Endothelial cell of umbilical vein (primary cell): ENCODE results near the gene UTF1.

Source experiments
- EZH2 ChIP-seq: IDR thresholded peaks from 2 replicates; pipeline ENCODE4 v1.6.1; 2012; ENCODE audit warnings: borderline replicate concordance, low read depth, mild to moderate bottlenecking, moderate library complexity, low read length, inconsistent platforms; ENCODE audit not compliant: severe bottlenecking
- JUN ChIP-seq: IDR thresholded peaks from 2 replicates; pipeline ENCODE4 v1.6.1; 2011; ENCODE audit warnings: borderline replicate concordance, low read depth; ENCODE audit not compliant: insufficient read length, insufficient read depth
- MYC ChIP-seq: IDR thresholded peaks from one replicate; pipeline ENCODE4 v1.6.1; 2011; ENCODE audit warnings: mild to moderate bottlenecking, low read depth, low read length
- POLR2A ChIP-seq: IDR thresholded peaks from 2 replicates; pipeline ENCODE4 v1.6.1; 2012; ENCODE audit warnings: low read depth, mild to moderate bottlenecking, control low read depth, low read length
- POLR2AphosphoS5 ChIP-seq: IDR thresholded peaks from 2 replicates; pipeline ENCODE4 v1.6.1; 2012; ENCODE audit warnings: low read depth, mild to moderate bottlenecking, control low read depth, low read length, moderate library complexity; ENCODE audit not compliant: insufficient read depth
- TF ChIP-seq, protein P1 (sequence below), 2 donors: IDR thresholded peaks; 1 replicate in 1 of 2; 2 replicates in 1 of 2; pipeline ENCODE4 v1.5.1; 2011; ENCODE audit warnings: low read length in 2 of 2, mild to moderate bottlenecking in 2 of 2, moderate library complexity in 2 of 2, control low read depth in 1 of 2, inconsistent platforms in 1 of 2, low read depth in 1 of 2; ENCODE audit not compliant: insufficient read depth in 1 of 2; ENCODE audit errors: extremely low read depth in 1 of 2

- TF ChIP-seq, protein P1, sequence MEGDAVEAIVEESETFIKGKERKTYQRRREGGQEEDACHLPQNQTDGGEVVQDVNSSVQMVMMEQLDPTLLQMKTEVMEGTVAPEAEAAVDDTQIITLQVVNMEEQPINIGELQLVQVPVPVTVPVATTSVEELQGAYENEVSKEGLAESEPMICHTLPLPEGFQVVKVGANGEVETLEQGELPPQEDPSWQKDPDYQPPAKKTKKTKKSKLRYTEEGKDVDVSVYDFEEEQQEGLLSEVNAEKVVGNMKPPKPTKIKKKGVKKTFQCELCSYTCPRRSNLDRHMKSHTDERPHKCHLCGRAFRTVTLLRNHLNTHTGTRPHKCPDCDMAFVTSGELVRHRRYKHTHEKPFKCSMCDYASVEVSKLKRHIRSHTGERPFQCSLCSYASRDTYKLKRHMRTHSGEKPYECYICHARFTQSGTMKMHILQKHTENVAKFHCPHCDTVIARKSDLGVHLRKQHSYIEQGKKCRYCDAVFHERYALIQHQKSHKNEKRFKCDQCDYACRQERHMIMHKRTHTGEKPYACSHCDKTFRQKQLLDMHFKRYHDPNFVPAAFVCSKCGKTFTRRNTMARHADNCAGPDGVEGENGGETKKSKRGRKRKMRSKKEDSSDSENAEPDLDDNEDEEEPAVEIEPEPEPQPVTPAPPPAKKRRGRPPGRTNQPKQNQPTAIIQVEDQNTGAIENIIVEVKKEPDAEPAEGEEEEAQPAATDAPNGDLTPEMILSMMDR (IDR thresholded peaks at IDR 0.05; ENCODE audit: extremely low read depth in 1 of 2, insufficient read depth in 1 of 2, low read depth in 1 of 2, low read length in 2 of 2): no peak
- TF ChIP-seq EZH2 (no peak), POLR2A (no peak), POLR2AphosphoS5 (no peak), JUN (no peak), MYC (no peak)
Observed at GRCh38 chr10:133206356-133207040, 23.5 kb upstream of the UTF1 start.
